NCI-H146 treated with DMSO at 0.1 percent for 48 hours (cell line): Measurements from ENCODE around the gene COL4A3.
"Not testable (repeated sequence)": the region's sequence is repeated elsewhere in the genome, so short reads cannot be mapped to it uniquely, and the experiment has no call there.

Experiments
- DNase-seq: peaks from one replicate; lab custom pipeline; 2025; ENCODE audit not compliant: unreplicated experiment; lab: John Stamatoyannopoulos, UW

Gene COL4A3

GRCh38 chr2:227154986-227155774 lies 9.2 kb upstream of the COL4A3 start:
- no peak for DNase-seq

GRCh38 chr2:227160164-227160563 lies 4.3 kb upstream of the COL4A3 start:
- no peak for DNase-seq

- DNase-seq = no peak
Measured at GRCh38 chr2:227161947-227162346, 2.5 kb upstream of the COL4A3 start.

DNA sequence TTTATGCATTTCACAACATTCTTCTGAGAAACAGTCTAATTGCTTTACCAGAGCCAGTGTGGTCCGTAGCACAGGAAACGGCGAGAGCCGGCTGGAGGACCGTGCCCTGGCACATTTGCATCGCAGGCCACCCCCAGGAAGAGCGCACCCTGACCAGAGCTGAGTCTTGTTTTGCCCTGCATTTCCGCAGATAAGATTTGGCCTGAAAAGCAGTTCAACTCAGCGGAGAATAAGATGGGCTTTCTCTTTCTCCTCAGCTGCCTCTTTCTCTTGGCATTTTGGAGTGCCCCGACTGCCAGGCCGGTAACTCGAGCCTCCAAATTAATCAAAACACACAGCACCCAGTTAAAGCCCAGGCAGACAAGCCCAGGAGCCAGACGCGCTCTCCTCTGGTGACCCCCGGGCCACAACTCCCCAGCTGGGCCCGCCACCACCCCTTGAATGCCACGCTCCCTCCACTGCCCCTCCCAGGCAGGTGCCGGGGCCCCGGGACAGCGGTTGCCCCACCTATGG lies 883 bp upstream of the COL4A3 start:
- no peak for DNase-seq

GRCh38 chr2:227164763-227165291 lies 403 bp downstream of the COL4A3 start:
- DNase-seq = no peak

DNA sequence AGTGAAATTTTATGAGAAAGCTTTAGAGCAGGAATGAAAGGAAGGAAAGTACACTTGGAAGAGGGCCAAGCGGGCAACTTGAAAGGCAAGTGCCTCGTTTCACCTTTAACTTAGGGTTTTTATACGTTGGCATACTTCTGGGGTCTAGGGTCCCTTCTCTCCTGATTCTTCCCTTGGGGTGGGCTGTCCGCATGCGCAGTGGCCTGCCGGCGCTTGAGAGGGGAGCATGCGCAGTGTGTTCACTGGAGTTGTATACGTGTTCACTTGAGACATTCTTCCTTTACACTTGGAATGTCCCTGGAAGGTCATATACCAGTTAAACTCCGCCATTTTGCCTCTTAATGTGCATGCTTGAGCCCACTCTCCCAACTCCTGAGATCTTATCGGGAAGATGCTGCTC lies 7.4 kb downstream of the COL4A3 start:
- not testable (repeated sequence) for DNase-seq

- DNase-seq = no peak
Measured at GRCh38 chr2:227177592-227178336, 13.3 kb downstream of the COL4A3 start.

DNA sequence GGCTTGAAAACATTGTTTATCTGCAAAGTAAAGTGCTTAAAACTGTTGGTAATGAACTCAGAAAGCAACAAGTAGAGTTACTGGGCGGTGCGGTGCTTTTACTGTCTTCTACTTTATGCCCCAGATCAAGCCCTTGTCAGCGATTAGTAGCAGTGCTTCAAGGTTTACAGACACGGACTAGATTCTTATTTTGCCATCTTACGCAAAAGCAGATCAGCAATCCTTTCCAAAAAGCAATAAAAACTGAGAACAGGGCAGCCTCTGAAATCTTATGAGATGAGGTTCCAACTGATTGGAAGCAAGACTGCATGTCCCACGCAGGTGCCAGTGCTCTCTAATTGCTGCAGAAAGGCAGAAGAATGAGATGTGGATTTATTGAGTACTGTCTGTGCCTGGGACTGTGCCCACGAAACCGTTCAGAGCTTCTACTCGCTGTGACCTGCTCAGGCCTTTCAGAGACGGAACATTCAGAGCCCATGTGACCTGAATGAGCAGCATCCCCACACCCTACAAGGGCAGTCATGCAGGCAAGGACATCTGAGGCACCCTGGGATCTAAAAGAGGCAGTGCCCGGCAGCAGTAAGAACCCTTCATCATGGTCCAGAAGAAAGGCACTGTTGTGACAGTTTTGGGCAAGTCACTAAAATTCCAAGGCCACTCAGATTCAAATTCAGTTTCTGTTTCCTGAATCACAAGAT lies 15.7 kb downstream of the COL4A3 start:
- DNase-seq = no peak

GRCh38 chr2:227180770-227181169 lies 16.3 kb downstream of the COL4A3 start:
- no peak for DNase-seq

GRCh38 chr2:227182765-227183164 lies 18.3 kb downstream of the COL4A3 start:
- DNase-seq = no peak

DNA sequence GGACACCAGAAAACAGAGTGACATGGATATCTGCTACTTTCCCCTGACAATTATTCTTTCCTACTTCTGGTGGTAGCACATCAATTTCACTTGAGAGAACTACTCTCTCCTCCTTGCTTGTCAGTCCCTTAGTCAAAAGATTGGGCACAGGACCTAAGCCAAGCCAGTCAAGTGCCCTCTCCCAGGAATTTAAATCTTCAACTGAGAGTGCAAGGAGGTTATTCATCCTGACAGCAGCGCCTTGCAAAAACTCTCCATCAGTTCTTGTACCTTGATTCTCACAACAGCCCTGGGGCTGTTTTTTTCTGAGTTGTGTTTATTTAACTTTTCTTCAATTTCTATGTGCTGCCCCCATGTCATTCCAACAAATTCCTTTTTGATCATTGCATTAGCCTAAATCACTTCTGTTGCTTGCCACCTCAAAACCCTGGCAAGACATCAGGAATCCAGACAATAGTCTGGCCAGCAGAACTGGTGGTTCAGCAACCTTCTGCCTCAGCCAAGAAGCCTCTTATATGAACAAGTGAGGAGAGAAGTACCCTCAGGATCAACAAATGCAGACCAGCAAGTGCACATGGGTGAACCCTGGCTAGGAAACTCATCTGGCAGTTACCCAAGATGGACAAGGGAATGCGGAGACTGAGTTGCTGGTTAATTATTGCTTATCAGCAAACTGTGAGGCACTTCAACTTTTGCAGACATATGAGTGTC lies 19.4 kb downstream of the COL4A3 start:
- no peak for DNase-seq

DNA sequence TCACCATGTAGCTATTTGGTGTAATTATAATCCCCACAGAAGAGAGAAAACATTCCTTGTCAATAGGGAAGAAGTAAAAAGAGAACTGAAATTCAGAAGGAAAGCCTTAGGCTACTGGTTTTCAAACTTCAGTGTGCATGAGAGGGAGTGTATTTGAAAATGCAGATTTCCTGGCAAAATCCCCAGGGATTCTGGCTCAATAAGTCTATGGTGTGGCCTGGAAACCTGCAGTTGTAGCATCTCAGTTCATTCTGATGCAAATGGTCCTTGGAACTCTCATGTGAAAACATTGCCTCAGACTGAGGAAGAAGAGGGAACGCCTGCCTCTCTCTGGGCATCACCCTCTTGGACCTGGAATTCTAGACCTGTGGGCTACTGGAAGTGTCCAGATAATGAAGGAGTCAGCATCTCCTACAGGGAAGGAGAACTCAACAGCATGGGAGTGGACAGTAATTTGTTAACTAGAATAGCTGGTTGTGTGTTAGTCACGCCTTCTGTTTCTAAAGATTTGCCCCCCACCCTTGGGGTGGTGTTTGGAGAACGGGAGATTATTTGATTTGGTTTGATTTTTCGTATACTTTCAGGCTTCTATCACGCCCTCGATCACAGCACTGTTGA lies 21.3 kb downstream of the COL4A3 start:
- DNase-seq = no peak

GRCh38 chr2:227186751-227187150 lies 22.3 kb downstream of the COL4A3 start:
- no peak for DNase-seq

GRCh38 chr2:227188292-227188691 lies 23.9 kb downstream of the COL4A3 start:
- no peak for DNase-seq

GRCh38 chr2:227191367-227191766 lies 26.9 kb downstream of the COL4A3 start:
- DNase-seq = no peak

DNA sequence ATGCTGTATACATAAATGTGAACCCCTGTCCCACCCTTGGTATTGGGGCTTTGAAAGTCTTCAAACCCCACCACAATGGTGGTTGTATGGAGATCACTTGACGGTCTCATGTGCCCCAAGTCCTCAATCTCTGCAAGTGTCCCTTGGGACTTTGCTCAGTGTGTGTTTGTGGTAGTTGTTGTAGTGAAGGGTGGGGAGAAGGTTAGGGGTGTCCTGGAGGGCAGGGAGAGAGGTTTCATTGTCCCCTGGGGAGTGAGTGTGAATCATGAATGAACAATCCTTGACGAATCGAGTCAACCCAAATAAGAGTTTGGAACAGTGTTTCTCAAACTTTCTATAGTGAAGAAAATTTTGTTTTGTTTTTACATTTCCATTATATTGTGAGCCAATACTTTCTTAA lies 28.1 kb downstream of the COL4A3 start:
- DNase-seq = no peak

- DNase-seq = no peak
Measured at GRCh38 chr2:227194219-227194618, 29.8 kb downstream of the COL4A3 start.

- DNase-seq = no peak
Measured at GRCh38 chr2:227198866-227199265, 34.4 kb downstream of the COL4A3 start.

GRCh38 chr2:227201771-227202170 lies 37.3 kb downstream of the COL4A3 start:
- DNase-seq = no peak

DNA sequence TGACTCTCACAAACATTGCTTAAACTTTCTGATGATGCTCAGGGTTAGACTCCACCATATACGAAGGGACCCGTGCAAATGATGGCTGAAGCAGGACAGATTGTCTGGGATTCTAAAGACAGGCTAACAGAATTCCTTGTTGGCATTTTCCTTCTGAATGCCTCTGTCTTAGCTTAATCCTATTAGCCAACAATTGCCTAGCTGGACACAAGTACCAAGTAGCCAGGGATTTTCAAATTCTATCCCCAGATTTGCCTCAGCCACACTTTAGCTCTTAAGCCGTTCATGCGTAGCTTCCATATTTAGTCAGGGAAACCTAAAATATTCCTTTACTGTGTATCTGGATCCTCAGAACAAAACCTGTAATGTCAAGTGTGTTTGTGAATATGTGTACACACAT lies 40.0 kb downstream of the COL4A3 start:
- no peak for DNase-seq
